GM12891 (cell line): ENCODE measurements around the gene ELOVL5.

Experiments
- POLR2A ChIP-seq: IDR thresholded peaks from 2 replicates; pipeline ENCODE4 v1.6.1; 2011; ENCODE audit warnings: low read depth, low read length, control low read depth
- POLR2AphosphoS5 ChIP-seq: IDR thresholded peaks from 2 replicates; pipeline ENCODE4 v1.6.1; 2011; ENCODE audit warnings: low read depth, low read length, control low read depth

GRCh38 chr6:53233309-53233708, 115.4 kb downstream of the ELOVL5 start:
- no peak for TF ChIP-seq POLR2A
- TF ChIP-seq POLR2AphosphoS5 = no peak
